Nephron progenitor cell (in vitro differentiated cells): ENCODE measurements around the gene ROR2.

Experiments used
- DNase-seq: peaks from one replicate; pipeline ENCODE4 v3.0.0; 2021
- H3K27ac Mint-ChIP-seq: 2 replicates; pipeline ENCODE4 v1.8.0; 2021; ENCODE audit warnings: mild to moderate bottlenecking, moderate library complexity, mixed read lengths
- H3K27me3 Mint-ChIP-seq: 2 replicates; pipeline ENCODE4 v1.8.0; 2021; ENCODE audit warnings: mild to moderate bottlenecking, low read depth, mixed read lengths; ENCODE audit not compliant: poor library complexity
- H3K36me3 Mint-ChIP-seq: 2 replicates; pipeline ENCODE4 v1.8.0; 2021; ENCODE audit warnings: low read depth, mixed read lengths
- H3K4me1 Mint-ChIP-seq: 2 replicates; pipeline ENCODE4 v1.8.0; 2021; ENCODE audit warnings: mixed read lengths
- H3K4me3 Mint-ChIP-seq: 2 replicates; pipeline ENCODE4 v1.8.0; 2021; ENCODE audit warnings: mild to moderate bottlenecking, moderate library complexity, mixed read lengths
- H3K9me3 Mint-ChIP-seq: 2 replicates; pipeline ENCODE4 v1.8.0; 2021; ENCODE audit warnings: mild to moderate bottlenecking, moderate library complexity, mixed read lengths
- CTCF ChIP-seq: fragments of 200-600 bp; sonication (generic); IDR thresholded peaks from 2 replicates; pipeline ENCODE4 v1.5.0; 2021; ENCODE audit warnings: antibody characterized with exemption

ROR2 gene

GRCh38 chr9:91849694-91850093 lies 100.3 kb downstream of the ROR2 start:
- H3K9me3 Mint-ChIP-seq, result no peaks in the 10 kb centered on the region
- no peak for TF ChIP-seq CTCF
- peaks cover 97% of the 10 kb centered on the region for H3K4me1 Mint-ChIP-seq
- no peak for DNase-seq
- peaks cover 50% of the 10 kb centered on the region for H3K36me3 Mint-ChIP-seq
- no peak overlapping the region for H3K4me3 Mint-ChIP-seq
- H3K27ac Mint-ChIP-seq, result no peak overlapping the region
- H3K27me3 Mint-ChIP-seq, result no peaks in the 10 kb centered on the region

DNA sequence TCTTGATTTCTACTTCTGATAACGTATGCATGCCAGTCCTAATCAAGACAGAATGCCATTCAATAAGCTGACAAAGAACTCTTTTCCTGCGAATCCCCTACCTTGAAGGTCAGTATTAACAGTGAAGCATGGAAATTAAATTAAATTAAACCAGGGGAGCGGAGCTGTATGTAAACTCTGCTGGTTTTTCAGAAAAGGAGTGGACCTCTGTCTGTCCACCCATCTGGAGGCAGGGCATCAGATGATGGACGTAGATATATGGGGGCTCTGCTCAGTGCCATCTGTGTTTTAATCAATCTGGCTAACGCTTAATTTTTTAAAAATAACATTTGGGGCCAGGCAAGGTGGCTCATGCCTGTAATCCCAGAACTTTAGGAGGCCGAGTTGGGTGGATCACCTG lies 101.9 kb downstream of the ROR2 start:
- H3K27me3 Mint-ChIP-seq, result no peaks in the 10 kb centered on the region
- no peak for DNase-seq
- peak overlapping the region; percentile 56 for H3K4me3 Mint-ChIP-seq
- H3K9me3 Mint-ChIP-seq, result no peaks in the 10 kb centered on the region
- no peak for TF ChIP-seq CTCF
- H3K27ac Mint-ChIP-seq, result peak overlapping the region; percentile 94
- H3K4me1 Mint-ChIP-seq, result peaks cover 97% of the 10 kb centered on the region
- H3K36me3 Mint-ChIP-seq, result peaks cover 44% of the 10 kb centered on the region

GRCh38 chr9:91847581-91848091 lies 102.4 kb downstream of the ROR2 start:
- no peak for TF ChIP-seq CTCF
- peaks cover 97% of the 10 kb centered on the region for H3K4me1 Mint-ChIP-seq
- H3K9me3 Mint-ChIP-seq, result no peaks in the 10 kb centered on the region
- H3K4me3 Mint-ChIP-seq, result peak overlapping the region; percentile 56
- peak; percentile 63 for DNase-seq
- H3K27ac Mint-ChIP-seq, result peak overlapping the region; percentile 94
- peaks cover 39% of the 10 kb centered on the region for H3K36me3 Mint-ChIP-seq
- no peaks in the 10 kb centered on the region for H3K27me3 Mint-ChIP-seq

DNA sequence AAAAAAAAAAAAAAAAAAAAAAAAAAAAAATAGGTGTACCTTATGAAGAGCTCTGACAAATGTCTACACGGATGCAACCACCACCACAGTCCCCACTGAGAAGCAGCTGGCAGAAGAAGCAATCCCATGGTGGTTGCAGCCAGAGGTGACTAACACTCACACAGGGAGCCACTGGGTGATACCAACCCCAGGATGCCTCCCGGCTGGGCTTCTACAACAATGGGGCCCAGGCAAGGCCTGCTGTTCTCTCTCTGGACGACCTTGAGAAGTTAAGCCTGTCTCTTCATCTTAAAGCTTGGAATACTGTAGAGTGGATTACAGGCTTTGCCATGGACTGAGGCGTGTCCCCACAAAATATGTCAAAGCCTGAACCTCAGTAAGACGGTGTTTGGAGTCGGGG lies 104.1 kb downstream of the ROR2 start:
- Mint-ChIP-seq H3K27me3 (no peaks in the 10 kb centered on the region), H3K9me3 (no peaks in the 10 kb centered on the region), H3K36me3 (peaks cover 22% of the 10 kb centered on the region), H3K4me1 (peaks cover 99% of the 10 kb centered on the region), H3K4me3 (peak overlapping the region; percentile 40), H3K27ac (no peak overlapping the region)
- no peak for TF ChIP-seq CTCF
- DNase-seq, result no peak

DNA sequence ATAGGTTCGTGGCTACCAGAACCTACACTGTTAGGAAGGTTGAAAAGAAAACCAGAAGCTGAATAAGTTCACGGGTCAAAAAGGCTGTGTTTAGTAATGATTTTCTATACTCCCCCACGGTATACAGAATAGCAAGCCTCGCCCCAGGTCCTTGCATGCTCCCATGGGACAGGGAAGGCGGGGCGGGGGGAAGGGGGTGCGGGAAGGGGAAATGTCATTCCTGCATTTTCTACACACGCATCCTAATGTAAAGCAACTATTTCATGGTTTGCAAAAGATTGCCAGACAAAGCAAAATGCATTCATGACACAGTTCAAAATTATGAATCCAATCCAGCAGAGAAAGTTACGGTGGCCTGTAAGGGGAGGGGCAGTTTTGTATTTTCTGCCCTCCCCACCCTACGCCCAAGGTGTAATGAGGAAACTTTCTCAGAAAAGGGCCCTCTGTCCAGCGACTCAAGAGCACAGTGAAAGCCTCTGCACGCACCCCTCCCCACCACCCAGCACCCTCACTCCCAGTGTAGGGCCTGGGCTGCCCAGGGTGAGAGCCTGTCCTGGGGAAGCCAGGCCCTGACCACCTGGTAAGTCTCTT lies 105.2 kb downstream of the ROR2 start:
- DNase-seq, result no peak
- peaks cover 100% of the 10 kb centered on the region for H3K4me1 Mint-ChIP-seq
- TF ChIP-seq CTCF, result no peak
- no peaks in the 10 kb centered on the region for H3K27me3 Mint-ChIP-seq
- H3K4me3 Mint-ChIP-seq, result peak overlapping the region; percentile 74
- peak overlapping the region; percentile 99 for H3K27ac Mint-ChIP-seq
- no peaks in the 10 kb centered on the region for H3K9me3 Mint-ChIP-seq
- peaks cover 12% of the 10 kb centered on the region for H3K36me3 Mint-ChIP-seq

DNA sequence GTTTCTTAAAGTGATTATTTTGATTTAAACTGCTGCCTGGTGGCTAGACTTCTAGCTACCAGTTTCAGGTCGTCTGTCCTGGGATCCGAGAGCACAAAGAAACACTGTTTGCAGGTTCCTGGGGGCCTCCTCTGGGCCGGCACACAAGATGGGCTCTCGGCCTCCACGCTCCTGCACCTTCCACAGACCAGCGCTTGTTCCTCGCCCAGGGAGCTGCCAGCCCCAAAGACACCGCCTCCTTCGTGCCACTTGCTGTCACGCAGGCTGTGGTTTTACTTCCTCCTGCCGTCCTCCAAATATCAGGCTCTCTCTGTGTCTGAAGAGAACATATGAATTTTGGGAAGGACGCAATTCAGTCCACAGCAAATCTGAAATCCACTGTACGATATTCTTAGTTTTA lies 105.8 kb downstream of the ROR2 start:
- Mint-ChIP-seq H3K27me3 (peaks cover 2% of the 10 kb centered on the region), H3K4me1 (peaks cover 100% of the 10 kb centered on the region), H3K9me3 (no peaks in the 10 kb centered on the region), H3K36me3 (peaks cover 5% of the 10 kb centered on the region), H3K27ac (peak overlapping the region; percentile 99), H3K4me3 (peak overlapping the region; percentile 74)
- no peak for DNase-seq
- TF ChIP-seq CTCF, result no peak
